HCT116 (cell line): ENCODE results near the gene TRMT2A. TPM values are rescaled to one million over a fixed set of nuclear protein-coding genes. Genes with fewer than 3 reads are reported as not detected.
A peak's percentile ranks its signal among the peaks of the same experiment; 100 is the strongest.

Source experiments
- ATAC-seq: fragments of 200-7000 bp; cut with Tn5 transposase; 2 replicates; pipeline ENCODE4 v1.9.1; 2020; ENCODE audit warnings: mild to moderate bottlenecking, moderate library complexity
- BruUV-seq: library from RNA; stranded (reverse); fragments of 400-500 nt; replicated peaks from 2 replicates; lab custom pipeline; 2021; lab: Mats Ljungman, UMichigan
- CTCF ChIA-PET: fragments of 300-600 bp; sonication (Branson Sonifier 250); formaldehyde crosslinking; loops from one replicate; lab custom pipeline; 2021; ENCODE audit warnings: antibody characterized with exemption; lab: Charles Lee
- POLR2A ChIA-PET: fragments of 300-600, 350-600 bp; sonication (Branson Sonifier 250); formaldehyde crosslinking; loops from one replicate; lab custom pipeline; 2021; ENCODE audit warnings: antibody characterized with exemption; lab: Charles Lee
- RAD21 ChIA-PET, 2 experiments: fragments of 300-600 bp; sonication (Branson Sonifier 250); formaldehyde crosslinking; loops; one replicate each; lab custom pipeline; 2023; ENCODE audit warnings: low total read pairs in 2 of 2; ENCODE audit not compliant: uncharacterized antibody in 2 of 2, unreplicated experiment in 2 of 2, low non-redundant PET in 1 of 2; lab: Charles Lee
- DNase-seq: peaks from one replicate; pipeline ENCODE4 v3.0.0-alpha.2; 2010; ENCODE audit warnings: low read depth, low spot score
- H2AFZ ChIP-seq: fragments of 200-600 bp; shearing (Covaris generic), sonication (generic); 2 replicates; pipeline ENCODE4 v1.6.1; 2017; ENCODE audit warnings: low read depth, mixed run types, mixed read lengths, antibody characterized with exemption, low read length; ENCODE audit not compliant: poor library complexity, severe bottlenecking
- H3K27ac ChIP-seq: 2 replicates; pipeline ENCODE4 v1.5.1; 2012; ENCODE audit warnings: low read depth, low read length
- H3K27me3 ChIP-seq: fragments of 200-600 bp; sonication (generic); 2 replicates; pipeline ENCODE4 v1.6.1; 2016; ENCODE audit warnings: mixed run types, low read length, mixed read lengths; ENCODE audit not compliant: insufficient read depth
- H3K36me3 ChIP-seq, 2 experiments: fragments of 200-500 bp in 1 of 2; fragments of 200-600 bp in 1 of 2; sonication (Bioruptor generic) in 1 of 2; sonication (generic) in 1 of 2; 2 replicates each; pipeline versions ENCODE4 v1.5.1 to v1.6.1; 2014 to 2016; ENCODE audit warnings: low read length in 2 of 2, inconsistent platforms in 1 of 2, mixed read lengths in 1 of 2, mixed run types in 1 of 2; ENCODE audit not compliant: insufficient read depth in 2 of 2, control insufficient read depth in 1 of 2
- H3K4me1 ChIP-seq, 2 experiments: fragments of 200-600 bp in 1 of 2; sonication (generic) in 1 of 2; 2 replicates each; pipeline versions ENCODE4 v1.5.1 to v1.6.1; 2012 to 2017; ENCODE audit warnings: low read length in 2 of 2, inconsistent platforms in 1 of 2, mild to moderate bottlenecking in 1 of 2, mixed read lengths in 1 of 2, mixed run types in 1 of 2, moderate library complexity in 1 of 2; ENCODE audit not compliant: insufficient read depth in 2 of 2, control insufficient read depth in 1 of 2
- H3K4me2 ChIP-seq: fragments of 200-600 bp; sonication (generic); 2 replicates; pipeline ENCODE4 v1.6.1; 2017; ENCODE audit warnings: mixed run types, low read length, mixed read lengths
- H3K4me3 ChIP-seq, 2 experiments: fragments of 200-600 bp in 1 of 2; sonication (generic) in 1 of 2; replicated peaks in 1 of 2; 2 replicates each; pipeline ENCODE4 v1.5.1; 2011 to 2016; ENCODE audit warnings: low read length in 2 of 2, control low read depth in 1 of 2, low read depth in 1 of 2, mild to moderate bottlenecking in 1 of 2, mixed read lengths in 1 of 2, mixed run types in 1 of 2
- H3K79me2 ChIP-seq: fragments of 200-600 bp; sonication (generic); 2 replicates; pipeline ENCODE4 v1.6.1; 2017; ENCODE audit warnings: mild to moderate bottlenecking, mixed run types, low read length, moderate library complexity, mixed read lengths; ENCODE audit not compliant: insufficient read depth
- H3K9ac ChIP-seq: fragments of 200-600 bp; sonication (generic); 2 replicates; pipeline ENCODE4 v1.6.1; 2016; ENCODE audit warnings: low read length, mixed read lengths
- H3K9me2 ChIP-seq: fragments of 200-600 bp; sonication (generic), shearing (Covaris generic); 2 replicates; pipeline ENCODE4 v1.6.1; 2017; ENCODE audit warnings: mixed run types, mild to moderate bottlenecking, moderate library complexity; ENCODE audit not compliant: insufficient read depth
- H3K9me3 ChIP-seq, 2 experiments: fragments of 200-500 bp in 1 of 2; fragments of 200-600 bp in 1 of 2; sonication (Bioruptor generic) in 1 of 2; sonication (generic) in 1 of 2; 2 replicates each; pipeline ENCODE4 v1.6.1; 2014 to 2017; ENCODE audit warnings: low read length in 2 of 2, mixed read lengths in 2 of 2, inconsistent platforms in 1 of 2, low read depth in 1 of 2, mild to moderate bottlenecking in 1 of 2, mixed run types in 1 of 2, moderate library complexity in 1 of 2; ENCODE audit not compliant: control insufficient read depth in 1 of 2, insufficient read depth in 1 of 2
- H4K20me1 ChIP-seq: fragments of 200-600 bp; sonication (generic), shearing (Covaris generic); 2 replicates; pipeline ENCODE4 v1.6.1; 2017; ENCODE audit warnings: mixed run types, mild to moderate bottlenecking, moderate library complexity; ENCODE audit not compliant: insufficient read depth
- CTCF ChIP-seq, 3 experiments: fragments of 200-600 bp in 1 of 3; sonication (generic) in 1 of 3; IDR thresholded peaks in 2 of 3; conservative IDR thresholded peaks in 1 of 3; 2 replicates each; pipeline ENCODE4 v1.5.1; 2012 to 2017; ENCODE audit warnings: low read depth in 2 of 3, low read length in 2 of 3, antibody characterized with exemption in 1 of 3, borderline replicate concordance in 1 of 3, control low read depth in 1 of 3, mild to moderate bottlenecking in 1 of 3, mixed read lengths in 1 of 3, mixed run types in 1 of 3, moderate library complexity in 1 of 3; ENCODE audit not compliant: insufficient read depth in 1 of 3
- EZH2 ChIP-seq: fragments of 200-600 bp; sonication (generic); IDR thresholded peaks from 2 replicates; pipeline ENCODE4 v1.6.1; 2017; ENCODE audit warnings: antibody characterized with exemption, mixed run types
- MAX ChIP-seq: IDR thresholded peaks from 2 replicates; pipeline ENCODE4 v1.6.1; 2012
- POLR2AphosphoS5 ChIP-seq: IDR thresholded peaks from 2 replicates; pipeline ENCODE4 v1.6.1; 2011; ENCODE audit warnings: mild to moderate bottlenecking, low read depth, low read length, moderate library complexity
- SP1 ChIP-seq: IDR thresholded peaks from 2 replicates; pipeline ENCODE4 v1.6.1; 2012; ENCODE audit warnings: low read depth
- SRF ChIP-seq: IDR thresholded peaks from 2 replicates; pipeline ENCODE4 v1.6.1; 2012; ENCODE audit warnings: low read depth
- YY1 ChIP-seq: IDR thresholded peaks from 2 replicates; pipeline ENCODE4 v1.6.1; 2011; ENCODE audit warnings: low read length, low read depth, moderate library complexity, mild to moderate bottlenecking; ENCODE audit not compliant: insufficient replicate concordance; ENCODE audit errors: extremely low read depth
- ZNF274 ChIP-seq: fragments of 200-500 bp; sonication (Bioruptor generic); IDR thresholded peaks from 2 replicates; pipeline ENCODE4 v1.6.1; 2014; ENCODE audit warnings: mild to moderate bottlenecking, low read depth, low read length, inconsistent platforms
- intact Hi-C: fragments of 100-400 bp; cut with micrococcal nuclease; formaldehyde crosslinking; loops from 2 replicates; pipeline ENCODE4 v1.10.0; 2022
- total RNA-seq: library from RNA; stranded (reverse); gene quantifications from one replicate; pipeline ENCODE4 v1.2.1, GENCODE V29; 2021; ENCODE audit not compliant: unreplicated experiment
- TF ChIP-seq, protein P1 (sequence below): IDR thresholded peaks from 2 replicates; pipeline ENCODE4 v1.6.1; 2012; ENCODE audit warnings: low read depth
- TF ChIP-seq, protein P2 (sequence below): IDR thresholded peaks from 2 replicates; pipeline ENCODE4 v1.6.1; 2011; ENCODE audit warnings: mild to moderate bottlenecking, low read length, moderate library complexity; ENCODE audit not compliant: insufficient replicate concordance; ENCODE audit errors: extremely low read depth

TRMT2A gene
- total RNA-seq, 1 experiment from 2014 or later, result 67.3 TPM

DNA sequence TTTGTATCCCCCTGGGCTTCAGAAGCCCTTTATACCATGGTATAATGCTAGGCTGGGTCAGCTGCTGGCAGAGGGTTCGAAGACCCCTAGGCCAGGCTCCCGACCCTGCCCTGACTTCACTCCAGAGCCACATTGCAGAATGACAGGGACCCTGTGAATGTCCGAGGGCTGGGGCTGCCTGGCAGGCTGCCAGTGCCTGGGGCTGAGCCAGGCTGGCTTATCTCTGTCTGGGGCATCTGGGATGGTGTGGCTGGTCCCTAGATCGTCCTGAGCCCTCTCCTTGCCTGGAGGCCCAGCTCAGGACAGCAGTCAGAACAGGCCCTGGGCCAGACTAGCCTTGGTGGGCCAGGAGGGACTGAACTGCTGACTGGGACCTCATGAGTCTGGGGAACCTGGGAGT lies 18.2 kb upstream of the TRMT2A start:
- no TSS peak for BruUV-seq

DNA sequence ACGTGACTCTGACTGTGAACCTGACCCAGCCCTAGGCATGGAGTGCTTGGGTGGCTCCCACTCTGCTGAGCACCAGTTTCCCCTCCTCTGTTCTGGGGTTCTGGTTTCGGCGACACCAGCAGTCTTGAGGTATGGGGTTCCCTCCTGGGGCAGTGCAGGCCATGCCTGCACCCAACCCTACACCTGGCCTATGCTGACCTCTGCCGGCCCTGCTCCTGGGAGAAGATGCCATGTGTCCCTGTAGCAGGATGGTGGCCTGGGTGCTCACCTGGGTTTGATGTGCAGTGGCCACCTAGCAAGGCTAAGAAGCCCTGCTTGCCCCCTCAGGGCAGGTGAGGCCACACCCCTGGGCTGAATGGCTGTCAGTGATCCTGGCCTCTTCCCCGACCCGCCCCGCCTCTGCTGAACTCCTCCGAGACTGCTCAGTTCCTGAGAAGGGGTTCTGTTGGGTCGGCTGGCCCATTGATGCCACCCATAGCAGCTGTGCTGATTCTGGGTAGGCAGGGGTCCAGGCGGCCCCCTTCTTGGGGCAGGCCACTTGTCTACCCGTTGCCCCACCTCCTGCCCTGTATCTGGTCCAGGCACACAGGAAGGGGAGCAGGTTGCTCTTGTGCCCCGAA lies 17.0 kb upstream of the TRMT2A start:
- Histone ChIP-seq H3K4me1 (peaks cover 20 to 44% of the 10 kb centered on the region in 2 experiments; a peak in 3 of 4 replicates), H3K4me2 (peak overlapping the region; percentile 96), H3K79me2 (peaks cover 70% of the 10 kb centered on the region), H4K20me1 (no peaks in the 10 kb centered on the region), H2AFZ (no peak overlapping the region), H3K9ac (no peak overlapping the region), H3K27ac (peak overlapping the region; percentile 30; the same call in 1 of the 2 replicates), H3K36me3 (peaks cover 0 to 6% of the 10 kb centered on the region in 2 experiments; a peak in 1 of 4 replicates), H3K27me3 (no peaks in the 10 kb centered on the region), H3K9me2 (no peaks in the 10 kb centered on the region), H3K4me3 (no peak overlapping the region), H3K9me3 (no peaks in the 10 kb centered on the region)
- TSS peak; percentile 23 for BruUV-seq
- ATAC-seq (no peak), DNase-seq (no peak)
- intact Hi-C loops, result no loop called here
- TF ChIP-seq SRF (no peak), POLR2AphosphoS5 (no peak), CTCF (IDR thresholded peaks at IDR 0.05 in 2 of 3, conservative IDR thresholded peaks at IDR 0.05 in 1 of 3; ENCODE audit: borderline replicate concordance in 1 of 3, insufficient read depth in 1 of 3, low read depth in 2 of 3, low read length in 2 of 3) (no peak), MAX (no peak), ZNF274 (no peak)
- TF ChIP-seq, protein P1, sequence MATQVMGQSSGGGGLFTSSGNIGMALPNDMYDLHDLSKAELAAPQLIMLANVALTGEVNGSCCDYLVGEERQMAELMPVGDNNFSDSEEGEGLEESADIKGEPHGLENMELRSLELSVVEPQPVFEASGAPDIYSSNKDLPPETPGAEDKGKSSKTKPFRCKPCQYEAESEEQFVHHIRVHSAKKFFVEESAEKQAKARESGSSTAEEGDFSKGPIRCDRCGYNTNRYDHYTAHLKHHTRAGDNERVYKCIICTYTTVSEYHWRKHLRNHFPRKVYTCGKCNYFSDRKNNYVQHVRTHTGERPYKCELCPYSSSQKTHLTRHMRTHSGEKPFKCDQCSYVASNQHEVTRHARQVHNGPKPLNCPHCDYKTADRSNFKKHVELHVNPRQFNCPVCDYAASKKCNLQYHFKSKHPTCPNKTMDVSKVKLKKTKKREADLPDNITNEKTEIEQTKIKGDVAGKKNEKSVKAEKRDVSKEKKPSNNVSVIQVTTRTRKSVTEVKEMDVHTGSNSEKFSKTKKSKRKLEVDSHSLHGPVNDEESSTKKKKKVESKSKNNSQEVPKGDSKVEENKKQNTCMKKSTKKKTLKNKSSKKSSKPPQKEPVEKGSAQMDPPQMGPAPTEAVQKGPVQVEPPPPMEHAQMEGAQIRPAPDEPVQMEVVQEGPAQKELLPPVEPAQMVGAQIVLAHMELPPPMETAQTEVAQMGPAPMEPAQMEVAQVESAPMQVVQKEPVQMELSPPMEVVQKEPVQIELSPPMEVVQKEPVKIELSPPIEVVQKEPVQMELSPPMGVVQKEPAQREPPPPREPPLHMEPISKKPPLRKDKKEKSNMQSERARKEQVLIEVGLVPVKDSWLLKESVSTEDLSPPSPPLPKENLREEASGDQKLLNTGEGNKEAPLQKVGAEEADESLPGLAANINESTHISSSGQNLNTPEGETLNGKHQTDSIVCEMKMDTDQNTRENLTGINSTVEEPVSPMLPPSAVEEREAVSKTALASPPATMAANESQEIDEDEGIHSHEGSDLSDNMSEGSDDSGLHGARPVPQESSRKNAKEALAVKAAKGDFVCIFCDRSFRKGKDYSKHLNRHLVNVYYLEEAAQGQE, result no peak
- TF ChIP-seq, protein P2, sequence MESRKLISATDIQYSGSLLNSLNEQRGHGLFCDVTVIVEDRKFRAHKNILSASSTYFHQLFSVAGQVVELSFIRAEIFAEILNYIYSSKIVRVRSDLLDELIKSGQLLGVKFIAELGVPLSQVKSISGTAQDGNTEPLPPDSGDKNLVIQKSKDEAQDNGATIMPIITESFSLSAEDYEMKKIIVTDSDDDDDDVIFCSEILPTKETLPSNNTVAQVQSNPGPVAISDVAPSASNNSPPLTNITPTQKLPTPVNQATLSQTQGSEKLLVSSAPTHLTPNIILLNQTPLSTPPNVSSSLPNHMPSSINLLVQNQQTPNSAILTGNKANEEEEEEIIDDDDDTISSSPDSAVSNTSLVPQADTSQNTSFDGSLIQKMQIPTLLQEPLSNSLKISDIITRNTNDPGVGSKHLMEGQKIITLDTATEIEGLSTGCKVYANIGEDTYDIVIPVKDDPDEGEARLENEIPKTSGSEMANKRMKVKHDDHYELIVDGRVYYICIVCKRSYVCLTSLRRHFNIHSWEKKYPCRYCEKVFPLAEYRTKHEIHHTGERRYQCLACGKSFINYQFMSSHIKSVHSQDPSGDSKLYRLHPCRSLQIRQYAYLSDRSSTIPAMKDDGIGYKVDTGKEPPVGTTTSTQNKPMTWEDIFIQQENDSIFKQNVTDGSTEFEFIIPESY, result no peak
- POLR2A ChIA-PET, result no interaction called here
- CTCF ChIA-PET, result no interaction called here
- RAD21 ChIA-PET, result no interaction called here

More for the DNA sequence above, 18.2 kb upstream of the TRMT2A start:
- no peak overlapping the region for H3K9ac ChIP-seq
- peaks cover 17 to 37% of the 10 kb centered on the region in 2 experiments; a peak in 3 of 4 replicates for H3K4me1 ChIP-seq
- no peak overlapping the region for H3K4me3 ChIP-seq
- H3K27me3 ChIP-seq, result no peaks in the 10 kb centered on the region
- ChIA-PET CTCF (no interaction called here), RAD21 (no interaction called here)
- no peaks in the 10 kb centered on the region for H3K9me3 ChIP-seq
- no peaks in the 10 kb centered on the region for H4K20me1 ChIP-seq
- intact Hi-C loops, result no loop called here
- peaks cover 81% of the 10 kb centered on the region for H3K79me2 ChIP-seq
- TF ChIP-seq EZH2 (no peak), SP1 (no peak), YY1 (no peak)
- TF ChIP-seq, all 23 proteins: peak for 0
- Histone ChIP-seq H3K9me2 (no peaks in the 10 kb centered on the region), H3K27ac (no peak overlapping the region), H3K4me2 (no peak overlapping the region), H2AFZ (no peak overlapping the region), H3K36me3 (peaks cover 0 to 12% of the 10 kb centered on the region in 2 experiments; a peak in 1 of 4 replicates)
- no peak for DNase-seq
- no peak for ATAC-seq
- POLR2A ChIA-PET, result no interaction called here
